ENCODE results near the gene PCBP1. TPM values are rescaled to one million over a fixed set of nuclear protein-coding genes. Genes with fewer than 3 reads are reported as not detected.

Gene PCBP1
- total and polyA plus RNA-seq, 3 donors from 2014 or later: 144 to 270 (median 200) TPM

GRCh38 chr2:70043252-70043875 is 43.9 kb upstream of the PCBP1 start:
- no peak for TF ChIP-seq POLR2A (IDR thresholded peaks at IDR 0.05)
- TF ChIP-seq, protein P1, sequence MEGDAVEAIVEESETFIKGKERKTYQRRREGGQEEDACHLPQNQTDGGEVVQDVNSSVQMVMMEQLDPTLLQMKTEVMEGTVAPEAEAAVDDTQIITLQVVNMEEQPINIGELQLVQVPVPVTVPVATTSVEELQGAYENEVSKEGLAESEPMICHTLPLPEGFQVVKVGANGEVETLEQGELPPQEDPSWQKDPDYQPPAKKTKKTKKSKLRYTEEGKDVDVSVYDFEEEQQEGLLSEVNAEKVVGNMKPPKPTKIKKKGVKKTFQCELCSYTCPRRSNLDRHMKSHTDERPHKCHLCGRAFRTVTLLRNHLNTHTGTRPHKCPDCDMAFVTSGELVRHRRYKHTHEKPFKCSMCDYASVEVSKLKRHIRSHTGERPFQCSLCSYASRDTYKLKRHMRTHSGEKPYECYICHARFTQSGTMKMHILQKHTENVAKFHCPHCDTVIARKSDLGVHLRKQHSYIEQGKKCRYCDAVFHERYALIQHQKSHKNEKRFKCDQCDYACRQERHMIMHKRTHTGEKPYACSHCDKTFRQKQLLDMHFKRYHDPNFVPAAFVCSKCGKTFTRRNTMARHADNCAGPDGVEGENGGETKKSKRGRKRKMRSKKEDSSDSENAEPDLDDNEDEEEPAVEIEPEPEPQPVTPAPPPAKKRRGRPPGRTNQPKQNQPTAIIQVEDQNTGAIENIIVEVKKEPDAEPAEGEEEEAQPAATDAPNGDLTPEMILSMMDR (IDR thresholded peaks at IDR 0.05): no peak
- no peak overlapping the region for H3K27ac ChIP-seq
- no peaks in the 10 kb centered on the region for H3K4me1 ChIP-seq
- intact Hi-C loops (cut with DNase I; ENCODE audit: low total_unique reads): no loop called here
- no peak overlapping the region for H3K4me3 ChIP-seq
- 94 to 95% methylated on average over 9 of the region's 9 CpGs for WGBS, 2 donors
- H3K9me3 ChIP-seq: no peaks in the 10 kb centered on the region
- DNase-seq: no peak
- no peaks in the 10 kb centered on the region for H3K27me3 ChIP-seq
- H3K36me3 ChIP-seq (ENCODE audit: low read depth, missing control alignments): no peaks in the 10 kb centered on the region

DNA sequence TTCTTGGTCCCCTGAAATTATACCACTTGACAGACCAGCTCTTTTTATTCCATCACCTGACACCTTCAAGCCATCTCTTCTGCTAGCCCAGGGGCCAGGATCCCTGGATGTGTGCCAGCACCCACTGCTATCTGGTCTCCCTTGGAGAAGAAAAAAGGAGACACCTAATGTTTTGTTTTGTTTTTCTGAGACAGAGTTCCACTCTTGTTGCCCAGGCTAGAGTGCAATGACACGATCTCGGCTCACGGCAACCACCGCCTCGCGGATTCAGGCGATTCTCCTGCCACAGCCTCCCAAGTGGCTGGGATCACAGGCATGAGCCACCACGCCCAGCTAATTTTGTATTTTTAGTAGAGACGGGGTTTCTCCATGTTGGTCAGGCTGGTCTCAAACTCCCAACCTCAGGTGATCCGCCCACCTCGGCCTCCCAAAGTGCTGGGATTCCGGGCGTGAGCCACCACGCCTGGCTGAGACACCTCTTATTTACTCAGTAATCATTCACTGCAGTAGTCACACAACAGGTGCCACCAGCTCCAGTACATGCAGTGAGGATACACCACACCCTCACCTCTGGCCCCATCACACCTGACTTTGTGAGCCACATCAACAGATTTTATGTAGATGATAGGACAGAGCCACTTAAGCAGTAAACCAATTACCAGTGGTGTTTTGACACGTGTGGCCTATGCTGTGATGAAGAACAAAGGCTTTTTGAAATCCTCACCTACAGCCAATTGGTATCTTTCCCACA is 42.8 kb upstream of the PCBP1 start:
- DNase-seq: no peak
- Histone ChIP-seq H3K27ac (no peak overlapping the region), H3K4me3 (no peak overlapping the region), H3K4me1 (no peaks in the 10 kb centered on the region), H3K36me3 (ENCODE audit: low read depth, missing control alignments) (no peaks in the 10 kb centered on the region), H3K9me3 (no peaks in the 10 kb centered on the region), H3K27me3 (no peaks in the 10 kb centered on the region)
- 87 to 96% methylated on average over 15 of the region's 15 CpGs for WGBS, 2 donors
- intact Hi-C loops (cut with DNase I; ENCODE audit: low total_unique reads): no loop called here
- TF ChIP-seq, protein P1 (IDR thresholded peaks at IDR 0.05): no peak
- TF ChIP-seq POLR2A (IDR thresholded peaks at IDR 0.05): no peak

GRCh38 chr2:70045405-70045804 is 41.9 kb upstream of the PCBP1 start:
- Histone ChIP-seq H3K27me3 (no peaks in the 10 kb centered on the region), H3K4me3 (no peak overlapping the region), H3K27ac (no peak overlapping the region), H3K36me3 (ENCODE audit: low read depth, missing control alignments) (no peaks in the 10 kb centered on the region), H3K4me1 (no peaks in the 10 kb centered on the region), H3K9me3 (no peaks in the 10 kb centered on the region)
- intact Hi-C loops (cut with DNase I; ENCODE audit: low total_unique reads): no loop called here
- no peak for DNase-seq
- TF ChIP-seq, protein P1 (IDR thresholded peaks at IDR 0.05): no peak
- TF ChIP-seq POLR2A (IDR thresholded peaks at IDR 0.05): no peak
- 80 to 86% methylated on average over 6 of the region's 6 CpGs for WGBS, 2 donors

DNA sequence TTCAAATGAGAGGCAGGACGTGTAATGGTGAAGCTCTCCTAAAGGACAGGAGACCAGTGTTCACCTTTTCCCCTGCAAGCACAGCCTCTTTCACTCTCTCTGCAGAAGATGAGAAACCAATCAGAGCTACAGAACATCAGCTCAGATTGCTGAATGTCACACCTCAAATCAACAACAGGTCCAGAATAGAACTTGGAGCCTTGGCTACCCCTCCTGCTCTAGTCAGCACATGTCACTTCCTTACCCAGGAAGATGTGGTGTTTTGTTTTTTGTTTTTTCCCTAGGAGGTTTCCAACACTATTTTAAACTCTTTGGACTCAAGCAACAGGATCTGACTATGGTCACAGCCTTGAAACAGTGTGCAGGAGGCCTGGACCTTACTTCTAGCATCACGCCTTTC is 41.3 kb upstream of the PCBP1 start:
- H3K9me3 ChIP-seq: no peaks in the 10 kb centered on the region
- 85 to 93% methylated on average over 2 of the region's 2 CpGs for WGBS, 2 donors
- no peaks in the 10 kb centered on the region for H3K27me3 ChIP-seq
- H3K4me1 ChIP-seq: no peaks in the 10 kb centered on the region
- intact Hi-C loops (cut with DNase I; ENCODE audit: low total_unique reads): no loop called here
- no peak for TF ChIP-seq POLR2A (IDR thresholded peaks at IDR 0.05)
- TF ChIP-seq, protein P1 (IDR thresholded peaks at IDR 0.05): no peak
- H3K36me3 ChIP-seq (ENCODE audit: low read depth, missing control alignments): no peaks in the 10 kb centered on the region
- no peak for DNase-seq
- no peak overlapping the region for H3K27ac ChIP-seq
- no peak overlapping the region for H3K4me3 ChIP-seq
